Gastrocnemius medialis (tissue), 4 donors: ENCODE measurements around the gene RNF31. TPM values are rescaled to one million over a fixed set of nuclear protein-coding genes. Genes with fewer than 3 reads are reported as not detected.

ENCODE experiments used
- ATAC-seq, 2 donors: fragments of 150-250 bp; one replicate each; pipeline ENCODE4 v1.9.1; 2016
- DNase-seq, 2 donors: peaks; one replicate each; pipeline ENCODE4 v3.0.0-alpha.2; 2019
- H3K27ac ChIP-seq, 4 donors: fragments of 200-600 bp; sonication (generic); 1 replicate in 1 of 4; 2 replicates in 3 of 4; pipeline ENCODE4 v1.5.1; 2016 to 2018; ENCODE audit warnings: mild to moderate bottlenecking in 2 of 4, moderate library complexity in 1 of 4
- H3K27me3 ChIP-seq, 3 donors: fragments of 200-600 bp; sonication (generic) in 2 of 3; 1 replicate in 1 of 3; 2 replicates in 2 of 3; pipeline versions ENCODE4 v1.5.1 to v1.6.0; 2016 to 2019; ENCODE audit warnings: mild to moderate bottlenecking in 1 of 3, moderate library complexity in 1 of 3
- H3K36me3 ChIP-seq, 2 donors: fragments of 200-600 bp; sonication (generic) in 1 of 2; one replicate each; pipeline ENCODE4 v1.5.1; 2017 to 2018
- H3K4me1 ChIP-seq, 2 donors: fragments of 200-600 bp; sonication (generic) in 1 of 2; one replicate each; pipeline ENCODE4 v1.5.1; 2016 to 2017; ENCODE audit warnings: mild to moderate bottlenecking in 2 of 2
- H3K4me3 ChIP-seq, 4 donors: fragments of 200-600 bp; sonication (generic) in 3 of 4; 1 replicate in 1 of 4; 2 replicates in 3 of 4; pipeline ENCODE4 v1.5.1; 2016 to 2019; ENCODE audit warnings: mild to moderate bottlenecking in 2 of 4
- H3K9me3 ChIP-seq, 3 donors: fragments of 200-600 bp; sonication (generic) in 2 of 3; 1 replicate in 1 of 3; 2 replicates in 2 of 3; pipeline ENCODE4 v1.5.1; 2016 to 2019
- POLR2A ChIP-seq, 2 donors: fragments of 450-650 bp; IDR thresholded peaks; one replicate each; pipeline ENCODE4 v1.6.1; 2017; ENCODE audit warnings: antibody characterized with exemption in 2 of 2, mild to moderate bottlenecking in 2 of 2, moderate library complexity in 2 of 2
- in situ Hi-C, 4 donors: fragments of 200-750 bp; cut with MboI; loops; one replicate each; pipeline versions ENCODE4 v1.15.0 to v1.8.0; 2017; ENCODE audit warnings: low sequenced_read_pairs in 4 of 4
- intact Hi-C: fragments of 100-400 bp; cut with DNase I; formaldehyde crosslinking; loops from one replicate; pipeline ENCODE4 v1.15.1; 2023; ENCODE audit warnings: low total_unique reads
- total RNA-seq, 4 donors: library from RNA; depleted of rRNA; stranded (reverse); fragments of >200 nt; gene quantifications; one replicate each; pipeline versions ENCODE4 v1.1.0 to v1.2.3, GENCODE V29; 2016
- TF ChIP-seq, protein P1 (sequence below), 5 experiments: fragments of 450-650 bp in 3 of 5; fragments of 200-600 bp in 2 of 5; sonication (generic) in 2 of 5; IDR thresholded peaks in 4 of 5; conservative IDR thresholded peaks in 1 of 5; 1 replicate in 4 of 5; 2 replicates in 1 of 5; pipeline ENCODE4 v1.5.1; 2016 to 2019; ENCODE audit warnings: antibody characterized with exemption in 5 of 5, mild to moderate bottlenecking in 3 of 5, moderate library complexity in 3 of 5

RNF31 gene
- total RNA-seq, 4 donors from 2014 or later, result 63.3 to 140 (median 82.4) TPM

DNA sequence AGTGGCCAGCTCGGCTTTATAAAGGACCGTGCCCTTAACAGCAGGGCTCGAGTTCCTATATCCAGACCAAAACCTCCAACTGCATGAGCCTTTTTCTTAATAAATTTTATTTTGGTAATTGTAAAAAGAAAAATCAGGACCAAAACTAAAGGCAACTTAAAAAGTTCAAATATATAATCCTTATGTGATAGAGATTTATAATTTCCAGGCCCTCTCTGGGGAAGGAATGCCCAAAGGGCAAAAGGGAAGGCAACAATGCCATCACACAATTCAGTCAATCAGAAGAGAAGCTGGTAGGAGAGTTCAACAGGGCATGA lies 41.7 kb downstream of the RNF31 start:
- DNase-seq (no peak), ATAC-seq (no peak)
- H3K4me1 ChIP-seq, result peaks cover 12 to 16% of the 10 kb centered on the region in 2 donors
- in situ Hi-C loops (no loop called here), intact Hi-C loops (no loop called here)
- peaks cover 0 to 52% of the 10 kb centered on the region in 2 donors for H3K36me3 ChIP-seq
- H3K4me3 ChIP-seq, result peak overlapping the region in 3 of 4 donors; percentile 62 to 84 (median 80)
- H3K27me3 ChIP-seq, result no peaks in the 10 kb centered on the region
- TF ChIP-seq, protein P1, sequence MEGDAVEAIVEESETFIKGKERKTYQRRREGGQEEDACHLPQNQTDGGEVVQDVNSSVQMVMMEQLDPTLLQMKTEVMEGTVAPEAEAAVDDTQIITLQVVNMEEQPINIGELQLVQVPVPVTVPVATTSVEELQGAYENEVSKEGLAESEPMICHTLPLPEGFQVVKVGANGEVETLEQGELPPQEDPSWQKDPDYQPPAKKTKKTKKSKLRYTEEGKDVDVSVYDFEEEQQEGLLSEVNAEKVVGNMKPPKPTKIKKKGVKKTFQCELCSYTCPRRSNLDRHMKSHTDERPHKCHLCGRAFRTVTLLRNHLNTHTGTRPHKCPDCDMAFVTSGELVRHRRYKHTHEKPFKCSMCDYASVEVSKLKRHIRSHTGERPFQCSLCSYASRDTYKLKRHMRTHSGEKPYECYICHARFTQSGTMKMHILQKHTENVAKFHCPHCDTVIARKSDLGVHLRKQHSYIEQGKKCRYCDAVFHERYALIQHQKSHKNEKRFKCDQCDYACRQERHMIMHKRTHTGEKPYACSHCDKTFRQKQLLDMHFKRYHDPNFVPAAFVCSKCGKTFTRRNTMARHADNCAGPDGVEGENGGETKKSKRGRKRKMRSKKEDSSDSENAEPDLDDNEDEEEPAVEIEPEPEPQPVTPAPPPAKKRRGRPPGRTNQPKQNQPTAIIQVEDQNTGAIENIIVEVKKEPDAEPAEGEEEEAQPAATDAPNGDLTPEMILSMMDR (IDR thresholded peaks at IDR 0.05 in 4 of 5, conservative IDR thresholded peaks at IDR 0.05 in 1 of 5), result no peak
- no peak for TF ChIP-seq POLR2A (IDR thresholded peaks at IDR 0.05)
- H3K27ac ChIP-seq, result peak overlapping the region; percentile 62 to 90 (median 84)
- no peaks in the 10 kb centered on the region for H3K9me3 ChIP-seq

DNA sequence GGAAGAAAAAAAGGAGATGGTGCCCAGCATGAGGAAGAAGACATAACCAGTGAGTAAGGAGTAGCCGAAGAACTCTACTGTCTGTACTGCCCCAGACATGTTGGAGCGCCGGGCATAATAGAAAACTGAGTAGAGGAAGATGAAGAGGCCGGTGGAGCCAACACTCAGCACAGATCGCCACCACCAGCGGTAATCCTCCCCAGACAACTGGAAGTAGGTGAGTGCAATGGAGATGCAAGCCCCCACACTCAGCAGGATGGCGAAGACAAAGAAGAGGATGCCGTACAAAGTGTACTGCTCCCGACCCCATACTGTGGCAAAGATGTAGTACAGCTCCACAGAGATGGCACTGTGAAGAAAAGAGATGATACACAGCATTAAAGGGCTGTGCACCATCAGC lies 42.2 kb downstream of the RNF31 start:
- H3K27me3 ChIP-seq, result no peaks in the 10 kb centered on the region
- no peak overlapping the region for H3K4me3 ChIP-seq
- no peak for ATAC-seq

DNA sequence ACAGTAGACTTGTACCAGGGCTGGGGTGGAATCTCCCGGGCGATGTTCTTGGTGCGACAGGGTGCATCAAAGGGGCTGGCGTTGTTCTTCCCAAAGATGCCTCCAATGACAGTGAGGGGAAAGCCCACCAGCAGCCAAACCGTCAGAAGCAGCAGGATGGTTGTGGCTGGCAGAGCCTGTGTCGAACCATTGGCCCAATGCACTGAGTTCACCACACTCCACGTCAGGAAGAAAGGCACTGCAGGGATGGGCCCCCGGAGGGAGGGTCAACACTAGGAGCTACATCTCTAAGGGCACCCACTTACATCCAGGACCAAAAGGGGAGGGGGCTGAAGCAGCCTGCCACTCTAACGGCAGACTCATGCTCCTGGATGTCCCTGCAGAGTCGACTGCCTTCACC lies 43.1 kb downstream of the RNF31 start:
- intact Hi-C loops, result no loop called here

More for the DNA sequence above, 42.2 kb downstream of the RNF31 start:
- in situ Hi-C loops, result no loop called here
- Histone ChIP-seq H3K4me1 (peaks cover 17 to 20% of the 10 kb centered on the region in 2 donors), H3K27ac (peak overlapping the region; percentile 62 to 90 (median 84)), H3K36me3 (peaks cover 0 to 51% of the 10 kb centered on the region in 2 donors), H3K9me3 (no peaks in the 10 kb centered on the region)
- no peak for DNase-seq
- intact Hi-C loops, result no loop called here
- TF ChIP-seq, protein P1 (IDR thresholded peaks at IDR 0.05 in 4 of 5, conservative IDR thresholded peaks at IDR 0.05 in 1 of 5), result no peak
- TF ChIP-seq POLR2A (IDR thresholded peaks at IDR 0.05), result no peak

DNA sequence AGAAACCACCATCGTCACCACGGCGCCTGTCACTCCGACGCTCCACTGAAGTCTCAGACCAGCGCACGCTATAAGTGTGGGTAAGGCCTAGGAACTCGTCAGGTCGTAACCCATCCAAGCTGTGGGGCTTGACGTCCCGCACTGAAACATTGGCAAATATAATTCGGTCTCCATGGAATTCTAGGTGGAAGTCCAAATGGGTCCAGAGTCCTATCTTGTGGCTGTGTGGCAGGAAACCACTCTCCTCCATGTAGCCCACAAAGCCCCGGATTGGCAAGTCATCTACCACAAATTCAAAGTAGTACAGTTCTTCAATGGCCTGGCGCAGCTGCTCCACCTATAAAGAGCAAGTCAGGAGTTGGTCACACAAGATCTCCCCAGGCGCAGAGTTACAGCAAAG lies 45.6 kb downstream of the RNF31 start:
- in situ Hi-C loops, result no loop called here
- H3K27me3 ChIP-seq, result no peaks in the 10 kb centered on the region
- H3K9me3 ChIP-seq, result no peaks in the 10 kb centered on the region
- TF ChIP-seq POLR2A (IDR thresholded peaks at IDR 0.05), result no peak
- TF ChIP-seq, protein P1 (IDR thresholded peaks at IDR 0.05 in 4 of 5, conservative IDR thresholded peaks at IDR 0.05 in 1 of 5), result no peak
- peaks cover 23 to 27% of the 10 kb centered on the region in 2 donors for H3K4me1 ChIP-seq
- no peak overlapping the region for H3K4me3 ChIP-seq
- H3K36me3 ChIP-seq, result peaks cover 0 to 24% of the 10 kb centered on the region in 2 donors
- DNase-seq (no peak), ATAC-seq (no peak)
- H3K27ac ChIP-seq, result no peak overlapping the region
- intact Hi-C loops, result no loop called here

More for the DNA sequence above, 43.1 kb downstream of the RNF31 start:
- no peak overlapping the region for H3K27ac ChIP-seq
- no peaks in the 10 kb centered on the region for H3K9me3 ChIP-seq
- in situ Hi-C loops, result no loop called here
- ATAC-seq (no peak), DNase-seq (no peak)
- TF ChIP-seq, protein P1 (IDR thresholded peaks at IDR 0.05 in 4 of 5, conservative IDR thresholded peaks at IDR 0.05 in 1 of 5), result no peak
- no peak for TF ChIP-seq POLR2A (IDR thresholded peaks at IDR 0.05)
- H3K4me3 ChIP-seq, result no peak overlapping the region
- no peaks in the 10 kb centered on the region for H3K27me3 ChIP-seq
- peaks cover 20 to 25% of the 10 kb centered on the region in 2 donors for H3K4me1 ChIP-seq
- peaks cover 0 to 41% of the 10 kb centered on the region in 2 donors for H3K36me3 ChIP-seq
